MCF 10A (cell line): ENCODE results near the gene KCNT1. TPM values are rescaled to one million over a fixed set of nuclear protein-coding genes. Genes with fewer than 3 reads are reported as not detected.

ENCODE experiments used
- BruUV-seq: library from RNA; stranded (reverse); fragments of 400-500 nt; replicated peaks from 2 replicates; lab custom pipeline; 2021; lab: Mats Ljungman, UMichigan
- CTCF ChIA-PET: fragments of 300-600 bp; sonication (Branson Sonifier 250); formaldehyde crosslinking; extraction: SDS; loops from one replicate; lab custom pipeline; 2021; ENCODE audit warnings: antibody characterized with exemption, inconsistent platforms; lab: Yijun Ruan, JAX
- POLR2A ChIA-PET: fragments of 300-600, 350-650 bp; sonication (Branson Sonifier 250); formaldehyde crosslinking; extraction: SDS; loops from one replicate; lab custom pipeline; 2020; ENCODE audit warnings: antibody characterized with exemption, inconsistent platforms; lab: Yijun Ruan, JAX
- DNase-seq: peaks from one replicate; pipeline ENCODE4 v3.0.0-alpha.2; 2018; ENCODE audit not compliant: unreplicated experiment
- H3K27ac Mint-ChIP-seq: one replicate; pipeline ENCODE4 v1.8.0; 2022; ENCODE audit warnings: mild to moderate bottlenecking, low read depth, mixed read lengths; ENCODE audit not compliant: unreplicated experiment
- H3K27me3 Mint-ChIP-seq: one replicate; pipeline ENCODE4 v1.8.0; 2022; ENCODE audit warnings: mixed read lengths; ENCODE audit not compliant: insufficient read depth, unreplicated experiment
- H3K36me3 Mint-ChIP-seq: one replicate; pipeline ENCODE4 v1.8.0; 2022; ENCODE audit warnings: mild to moderate bottlenecking, moderate library complexity, mixed read lengths; ENCODE audit not compliant: insufficient read depth, unreplicated experiment
- H3K4me1 Mint-ChIP-seq: one replicate; pipeline ENCODE4 v1.8.0; 2022; ENCODE audit warnings: mixed read lengths; ENCODE audit not compliant: insufficient read depth, unreplicated experiment
- H3K4me3 Mint-ChIP-seq: one replicate; pipeline ENCODE4 v1.8.0; 2022; ENCODE audit warnings: mild to moderate bottlenecking, moderate library complexity, mixed read lengths; ENCODE audit not compliant: unreplicated experiment
- H3K9me3 Mint-ChIP-seq: one replicate; pipeline ENCODE4 v1.8.0; 2022; ENCODE audit warnings: mixed read lengths; ENCODE audit not compliant: unreplicated experiment
- intact Hi-C: fragments of 100-400 bp; cut with micrococcal nuclease; formaldehyde crosslinking; loops from 2 replicates; pipeline ENCODE4 v1.14.1; 2022
- total RNA-seq: library from RNA; stranded (reverse); gene quantifications from 2 replicates; pipeline ENCODE4 v1.2.3, GENCODE V29; 2022
- TF ChIP-seq, protein P1 (sequence below): fragments of 200-600 bp; IDR thresholded peaks from one replicate; pipeline ENCODE4 v1.8.0; 2022; ENCODE audit warnings: antibody characterized with exemption, mild to moderate bottlenecking; ENCODE audit not compliant: unreplicated experiment

Gene KCNT1
- total RNA-seq, 1 experiment from 2014 or later, result not detected

DNA sequence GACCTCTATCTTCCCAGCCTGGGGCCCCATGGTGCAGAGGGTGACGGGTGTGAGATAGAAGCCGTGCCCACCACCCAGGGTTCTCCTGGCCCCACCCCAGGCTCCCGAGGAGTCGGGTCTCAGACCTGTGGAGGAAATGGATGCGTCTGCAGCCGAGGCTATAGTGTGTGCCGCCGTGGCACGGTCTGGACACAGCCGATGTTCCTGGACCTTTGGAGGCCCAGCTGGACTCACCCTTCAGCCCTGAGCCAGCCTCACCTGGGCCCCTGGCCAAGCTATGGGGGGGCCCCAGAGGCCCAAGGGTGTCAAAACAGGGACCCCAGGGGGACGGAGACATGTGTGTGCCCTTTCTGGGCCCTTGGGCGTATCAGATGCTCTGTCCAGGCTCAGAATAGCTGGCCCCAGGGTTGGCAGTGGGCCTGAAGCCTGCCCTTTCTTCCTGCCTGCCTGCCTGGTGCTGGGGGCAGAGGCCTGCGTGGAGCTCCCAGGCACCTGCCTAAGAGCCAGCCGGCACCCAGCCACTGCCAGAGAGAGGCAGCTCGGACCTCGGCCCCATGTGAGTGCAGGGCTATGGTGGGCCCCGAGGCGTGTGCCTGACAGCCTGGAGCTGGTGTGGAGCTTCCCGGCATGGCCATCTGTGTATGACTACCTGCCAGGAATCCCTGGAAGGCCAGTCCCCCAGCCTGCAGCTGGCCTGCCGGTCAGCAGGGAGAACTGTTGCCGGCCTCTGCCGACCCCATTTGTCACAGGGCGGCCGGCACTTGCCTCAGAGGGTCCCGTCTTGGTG, 41.8 kb downstream of the KCNT1 start:
- BruUV-seq, result no TSS peak
- no peak overlapping the region for H3K27ac Mint-ChIP-seq
- peaks cover 5% of the 10 kb centered on the region for H3K4me1 Mint-ChIP-seq
- ChIA-PET CTCF (no interaction called here), POLR2A (no interaction called here)
- no peak for DNase-seq
- peaks cover 26% of the 10 kb centered on the region for H3K27me3 Mint-ChIP-seq
- no peak overlapping the region for H3K4me3 Mint-ChIP-seq
- intact Hi-C loops, result no loop called here
- no peaks in the 10 kb centered on the region for H3K9me3 Mint-ChIP-seq
- TF ChIP-seq, protein P1, sequence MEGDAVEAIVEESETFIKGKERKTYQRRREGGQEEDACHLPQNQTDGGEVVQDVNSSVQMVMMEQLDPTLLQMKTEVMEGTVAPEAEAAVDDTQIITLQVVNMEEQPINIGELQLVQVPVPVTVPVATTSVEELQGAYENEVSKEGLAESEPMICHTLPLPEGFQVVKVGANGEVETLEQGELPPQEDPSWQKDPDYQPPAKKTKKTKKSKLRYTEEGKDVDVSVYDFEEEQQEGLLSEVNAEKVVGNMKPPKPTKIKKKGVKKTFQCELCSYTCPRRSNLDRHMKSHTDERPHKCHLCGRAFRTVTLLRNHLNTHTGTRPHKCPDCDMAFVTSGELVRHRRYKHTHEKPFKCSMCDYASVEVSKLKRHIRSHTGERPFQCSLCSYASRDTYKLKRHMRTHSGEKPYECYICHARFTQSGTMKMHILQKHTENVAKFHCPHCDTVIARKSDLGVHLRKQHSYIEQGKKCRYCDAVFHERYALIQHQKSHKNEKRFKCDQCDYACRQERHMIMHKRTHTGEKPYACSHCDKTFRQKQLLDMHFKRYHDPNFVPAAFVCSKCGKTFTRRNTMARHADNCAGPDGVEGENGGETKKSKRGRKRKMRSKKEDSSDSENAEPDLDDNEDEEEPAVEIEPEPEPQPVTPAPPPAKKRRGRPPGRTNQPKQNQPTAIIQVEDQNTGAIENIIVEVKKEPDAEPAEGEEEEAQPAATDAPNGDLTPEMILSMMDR, result no peak
- no peaks in the 10 kb centered on the region for H3K36me3 Mint-ChIP-seq

DNA sequence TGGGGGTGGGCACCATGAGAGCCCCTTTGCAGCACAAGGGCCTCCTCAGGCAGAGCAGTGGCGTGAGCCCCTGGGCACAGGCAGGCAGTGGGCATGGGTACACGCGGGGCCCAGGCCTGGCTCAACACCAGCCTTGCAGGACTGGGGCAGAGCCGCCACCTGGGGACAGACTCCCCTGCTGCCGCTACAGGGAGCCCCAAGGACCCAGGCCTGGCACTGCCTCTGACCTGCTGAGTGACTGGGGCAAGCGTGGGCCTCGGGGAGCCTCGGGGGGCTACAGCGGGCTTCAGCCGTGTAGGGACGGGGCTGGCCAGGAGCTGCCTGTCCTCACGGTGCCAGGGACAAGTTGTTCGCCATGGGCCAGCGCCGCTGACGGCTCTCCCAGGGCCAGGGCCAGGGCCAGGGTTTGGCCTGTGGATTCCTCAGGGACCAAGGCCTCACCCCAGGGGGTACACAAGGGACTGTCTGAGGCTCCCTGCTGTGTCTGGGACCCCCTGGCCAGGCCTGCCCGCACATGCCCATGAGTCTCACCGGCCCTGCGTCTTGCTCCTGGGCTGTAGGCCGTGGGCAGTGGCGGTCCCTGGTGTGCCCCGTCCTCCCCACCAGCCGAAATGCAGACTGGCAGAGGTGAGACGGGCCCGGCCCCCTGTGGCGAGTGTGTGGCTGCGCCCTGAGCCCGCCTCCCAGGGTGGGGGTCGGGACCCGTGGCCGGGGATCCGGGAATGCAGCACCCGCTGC, 42.5 kb downstream of the KCNT1 start:
- peaks cover 26% of the 10 kb centered on the region for H3K27me3 Mint-ChIP-seq
- no peaks in the 10 kb centered on the region for H3K36me3 Mint-ChIP-seq
- BruUV-seq, result no TSS peak
- ChIA-PET POLR2A (no interaction called here), CTCF (no interaction called here)
- H3K4me1 Mint-ChIP-seq, result peaks cover 5% of the 10 kb centered on the region
- intact Hi-C loops, result no loop called here
- no peak overlapping the region for H3K27ac Mint-ChIP-seq
- DNase-seq, result no peak
- TF ChIP-seq, protein P1, result no peak
- no peak overlapping the region for H3K4me3 Mint-ChIP-seq
- no peaks in the 10 kb centered on the region for H3K9me3 Mint-ChIP-seq

DNA sequence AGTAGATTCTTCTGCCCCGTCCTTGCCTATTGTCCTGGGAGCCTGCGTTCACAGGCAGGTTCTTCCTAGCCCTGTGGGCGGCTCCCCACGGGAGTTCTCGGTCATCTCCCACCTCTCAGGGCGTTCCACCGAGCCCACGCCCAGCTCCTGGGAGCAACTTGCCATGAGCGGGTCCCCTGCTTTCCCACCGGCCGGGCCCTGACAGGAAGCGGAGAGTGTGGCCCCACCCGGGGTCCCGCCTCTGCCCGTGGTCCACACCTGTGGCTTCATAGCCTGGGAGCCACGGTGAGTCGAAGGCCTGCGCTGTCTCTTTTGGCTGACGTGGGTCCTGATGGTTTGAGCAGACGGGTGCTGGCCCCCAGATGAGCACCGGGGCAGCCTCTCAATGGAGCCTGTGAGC, 43.2 kb downstream of the KCNT1 start:
- Mint-ChIP-seq H3K9me3 (no peaks in the 10 kb centered on the region), H3K27me3 (peaks cover 26% of the 10 kb centered on the region), H3K27ac (no peak overlapping the region), H3K4me1 (peaks cover 5% of the 10 kb centered on the region), H3K4me3 (no peak overlapping the region), H3K36me3 (no peaks in the 10 kb centered on the region)
- ChIA-PET CTCF (no interaction called here), POLR2A (no interaction called here)
- DNase-seq, result no peak
- no TSS peak for BruUV-seq
- TF ChIP-seq, protein P1, result no peak
- intact Hi-C loops, result no loop called here

DNA sequence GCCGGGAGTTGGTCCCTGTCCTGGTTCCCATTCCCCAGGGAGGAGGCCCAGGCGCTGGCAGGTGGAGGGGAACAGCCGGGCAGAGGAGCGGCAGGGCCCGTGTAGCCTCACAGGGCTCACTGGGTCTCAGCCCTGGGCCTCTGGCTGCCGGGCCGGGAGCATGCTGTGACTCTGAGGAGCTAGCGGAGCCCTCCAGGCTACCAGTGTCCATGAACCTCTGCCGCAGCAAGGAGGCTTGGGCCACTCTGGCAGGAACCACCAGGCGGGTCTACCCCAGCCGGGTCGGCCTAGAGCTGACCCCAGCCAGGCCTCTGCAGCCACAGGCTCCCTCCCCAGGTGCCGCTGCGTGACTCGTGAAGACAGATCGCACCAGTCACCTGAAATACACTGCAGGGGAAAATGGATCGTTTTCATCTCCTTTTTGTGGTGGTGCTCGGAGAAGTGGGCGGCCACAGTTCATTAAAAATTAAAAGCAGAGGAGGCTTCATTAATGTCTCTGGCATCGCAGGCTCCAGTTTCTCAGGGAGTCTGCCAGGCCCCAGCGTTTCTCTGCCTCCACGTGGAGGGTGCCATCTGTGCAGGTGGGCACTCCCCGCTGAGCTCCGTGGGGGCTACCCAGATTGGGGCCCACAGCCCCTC, 43.8 kb downstream of the KCNT1 start:
- CTCF ChIA-PET, result no interaction called here
- no peaks in the 10 kb centered on the region for H3K9me3 Mint-ChIP-seq
- TF ChIP-seq, protein P1, result no peak
- no TSS peak for BruUV-seq
- H3K36me3 Mint-ChIP-seq, result no peaks in the 10 kb centered on the region
- H3K4me1 Mint-ChIP-seq, result peaks cover 5% of the 10 kb centered on the region
- H3K27me3 Mint-ChIP-seq, result peaks cover 26% of the 10 kb centered on the region
- POLR2A ChIA-PET, result no interaction called here
- no peak for DNase-seq
- intact Hi-C loops, result no loop called here
- H3K27ac Mint-ChIP-seq, result no peak overlapping the region
- H3K4me3 Mint-ChIP-seq, result no peak overlapping the region
